ENCODE data around the gene SKI.
"Not testable (repeated sequence)": the region's sequence is repeated elsewhere in the genome, so short reads cannot be mapped to it uniquely, and the experiment has no call there.

The SKI gene

GRCh38 chr1:2279817-2280216 lies 51.7 kb downstream of the SKI start:
- no peak for DNase-seq

- DNase-seq = no peak
Measured at GRCh38 chr1:2282556-2283270, 54.6 kb downstream of the SKI start.

GRCh38 chr1:2283371-2283990 lies 55.4 kb downstream of the SKI start:
- no peak for DNase-seq

GRCh38 chr1:2283991-2284895 lies 56.1 kb downstream of the SKI start:
- DNase-seq = no peak

GRCh38 chr1:2284932-2285331 lies 56.8 kb downstream of the SKI start:
- peak; percentile 8 to 55 for DNase-seq

GRCh38 chr1:2286923-2287322 lies 58.8 kb downstream of the SKI start:
- DNase-seq = no peak

- DNase-seq = no peak
Measured at GRCh38 chr1:2287649-2288048, 59.5 kb downstream of the SKI start.

- no peak for DNase-seq
Measured at GRCh38 chr1:2288311-2288710, 60.2 kb downstream of the SKI start.

- DNase-seq = no peak
Measured at GRCh38 chr1:2288816-2289536, 60.9 kb downstream of the SKI start.

- no peak for DNase-seq
Measured at GRCh38 chr1:2289607-2290006, 61.5 kb downstream of the SKI start.

GRCh38 chr1:2290171-2290578 lies 62.1 kb downstream of the SKI start:
- peak; percentile 20 to 40 for DNase-seq

GRCh38 chr1:2290595-2291510 lies 62.7 kb downstream of the SKI start:
- no peak for DNase-seq

GRCh38 chr1:2291577-2291976 lies 63.5 kb downstream of the SKI start:
- DNase-seq = no peak

GRCh38 chr1:2292725-2293450 lies 64.8 kb downstream of the SKI start:
- no peak for DNase-seq

- no peak for DNase-seq
Measured at GRCh38 chr1:2294033-2294724, 66.1 kb downstream of the SKI start.

GRCh38 chr1:2294725-2295078 lies 66.6 kb downstream of the SKI start:
- DNase-seq = no peak

- no peak for DNase-seq
Measured at GRCh38 chr1:2295526-2295925, 67.4 kb downstream of the SKI start.

GRCh38 chr1:2296211-2296610 lies 68.1 kb downstream of the SKI start:
- DNase-seq = not testable (repeated sequence)

GRCh38 chr1:2296614-2297013 lies 68.5 kb downstream of the SKI start:
- no peak for DNase-seq

GRCh38 chr1:2297246-2298011 lies 69.3 kb downstream of the SKI start:
- DNase-seq = no peak

Data from NCI-H524 (cell line).